WTC11 (cell line): ENCODE measurements around the gene PRKAG2. TPM values are rescaled to one million over a fixed set of nuclear protein-coding genes. Genes with fewer than 3 reads are reported as not detected.

ENCODE experiments used
- ATAC-seq: fragments of 200-7000 bp; cut with Tn5 transposase; 2 replicates; pipeline ENCODE4 v1.10.0; 2021; ENCODE audit warnings: mild to moderate bottlenecking, moderate library complexity
- CTCF ChIA-PET: fragments of 300-600 bp; sonication (Branson Sonifier 250); formaldehyde crosslinking; loops from one replicate; lab custom pipeline; 2021; ENCODE audit warnings: antibody characterized with exemption; lab: Charles Lee
- POLR2A ChIA-PET: fragments of 350-600 bp; sonication (Branson Sonifier 250); formaldehyde crosslinking; loops from one replicate; lab custom pipeline; 2021; ENCODE audit warnings: antibody characterized with exemption; lab: Charles Lee
- DNase-seq: peaks from one replicate; pipeline ENCODE4 v3.0.0; 2021; ENCODE audit warnings: low spot score
- H3K27ac Mint-ChIP-seq: 2 replicates; pipeline ENCODE4 v1.8.0; 2021; ENCODE audit warnings: mixed read lengths
- H3K27me3 Mint-ChIP-seq: 2 replicates; pipeline ENCODE4 v1.8.0; 2021; ENCODE audit warnings: low read depth, mild to moderate bottlenecking, moderate library complexity, mixed read lengths
- H3K36me3 Mint-ChIP-seq: 2 replicates; pipeline ENCODE4 v1.8.0; 2021; ENCODE audit warnings: mixed read lengths
- H3K4me1 Mint-ChIP-seq: 2 replicates; pipeline ENCODE4 v1.8.0; 2022; ENCODE audit warnings: mixed read lengths
- H3K4me3 Mint-ChIP-seq: 2 replicates; pipeline ENCODE4 v1.8.0; 2021; ENCODE audit warnings: mild to moderate bottlenecking, moderate library complexity, mixed read lengths
- H3K9me3 Mint-ChIP-seq: 2 replicates; pipeline ENCODE4 v1.8.0; 2021; ENCODE audit warnings: mixed read lengths
- FOXJ3 ChIP-seq: sonication (generic); formaldehyde crosslinking; IDR thresholded peaks from 2 replicates; pipeline ENCODE4 v1.9.0; 2021; ENCODE audit warnings: missing genetic modification reagents, mild to moderate bottlenecking, borderline replicate concordance
- FOXP1 ChIP-seq: sonication (generic); formaldehyde crosslinking; IDR thresholded peaks from 2 replicates; pipeline ENCODE4 v1.8.0; 2022; ENCODE audit warnings: missing genetic modification reagents, mild to moderate bottlenecking, moderate library complexity, borderline replicate concordance
- IRF2 ChIP-seq: sonication (generic); formaldehyde crosslinking; IDR thresholded peaks from 2 replicates; pipeline ENCODE4 v1.8.0; 2022; ENCODE audit warnings: low read depth, missing genetic modification reagents, borderline replicate concordance
- JAZF1 ChIP-seq: fragments of 250-450 bp; sonication (Bioruptor Pico); IDR thresholded peaks from 2 replicates; pipeline ENCODE4 v1.9.0; 2021; ENCODE audit warnings: moderate library complexity, mild to moderate bottlenecking, inconsistent platforms
- MYBL2 ChIP-seq: sonication (generic); formaldehyde crosslinking; IDR thresholded peaks from 2 replicates; pipeline ENCODE4 v1.8.1; 2023; ENCODE audit warnings: mild to moderate bottlenecking, moderate library complexity, missing genetic modification reagents
- RELA ChIP-seq: sonication (generic); formaldehyde crosslinking; IDR thresholded peaks from 2 replicates; pipeline ENCODE4 v1.8.1; 2022; ENCODE audit warnings: missing genetic modification reagents, mild to moderate bottlenecking, borderline replicate concordance
- SMAD3 ChIP-seq: sonication (generic); formaldehyde crosslinking; IDR thresholded peaks from 2 replicates; pipeline ENCODE4 v1.8.0; 2022; ENCODE audit warnings: missing genetic modification reagents, mild to moderate bottlenecking, borderline replicate concordance
- ZNF416 ChIP-seq: fragments of 250-450 bp; sonication (Bioruptor Pico); IDR thresholded peaks from 2 replicates; pipeline ENCODE4 v1.9.0; 2021; ENCODE audit warnings: mild to moderate bottlenecking, inconsistent platforms
- total RNA-seq: library from RNA; stranded (reverse); gene quantifications from 3 replicates; pipeline ENCODE4 v1.2.3, GENCODE V29; 2021
- TF ChIP-seq, protein P1 (sequence below): sonication (generic); formaldehyde crosslinking; IDR thresholded peaks from 2 replicates; pipeline ENCODE4 v1.8.1; 2023; ENCODE audit warnings: mild to moderate bottlenecking, missing genetic modification reagents, borderline replicate concordance
- TF ChIP-seq, protein P2 (sequence below): sonication (generic); formaldehyde crosslinking; IDR thresholded peaks from 2 replicates; pipeline ENCODE4 v1.8.1; 2022; ENCODE audit warnings: low read depth, mild to moderate bottlenecking, moderate library complexity, missing genetic modification reagents, borderline replicate concordance
- TF ChIP-seq, protein P3 (sequence below): sonication (generic); formaldehyde crosslinking; IDR thresholded peaks from 2 replicates; pipeline ENCODE4 v1.8.0; 2022; ENCODE audit warnings: mild to moderate bottlenecking, missing genetic modification reagents
- TF ChIP-seq, protein P4 (sequence below): sonication (generic); formaldehyde crosslinking; conservative IDR thresholded peaks from 2 replicates; pipeline ENCODE4 v1.8.1; 2023; ENCODE audit warnings: mild to moderate bottlenecking, low read depth, missing genetic modification reagents, moderate library complexity

Gene PRKAG2
- total RNA-seq, 1 experiment from 2014 or later, result 20.3 TPM

DNA sequence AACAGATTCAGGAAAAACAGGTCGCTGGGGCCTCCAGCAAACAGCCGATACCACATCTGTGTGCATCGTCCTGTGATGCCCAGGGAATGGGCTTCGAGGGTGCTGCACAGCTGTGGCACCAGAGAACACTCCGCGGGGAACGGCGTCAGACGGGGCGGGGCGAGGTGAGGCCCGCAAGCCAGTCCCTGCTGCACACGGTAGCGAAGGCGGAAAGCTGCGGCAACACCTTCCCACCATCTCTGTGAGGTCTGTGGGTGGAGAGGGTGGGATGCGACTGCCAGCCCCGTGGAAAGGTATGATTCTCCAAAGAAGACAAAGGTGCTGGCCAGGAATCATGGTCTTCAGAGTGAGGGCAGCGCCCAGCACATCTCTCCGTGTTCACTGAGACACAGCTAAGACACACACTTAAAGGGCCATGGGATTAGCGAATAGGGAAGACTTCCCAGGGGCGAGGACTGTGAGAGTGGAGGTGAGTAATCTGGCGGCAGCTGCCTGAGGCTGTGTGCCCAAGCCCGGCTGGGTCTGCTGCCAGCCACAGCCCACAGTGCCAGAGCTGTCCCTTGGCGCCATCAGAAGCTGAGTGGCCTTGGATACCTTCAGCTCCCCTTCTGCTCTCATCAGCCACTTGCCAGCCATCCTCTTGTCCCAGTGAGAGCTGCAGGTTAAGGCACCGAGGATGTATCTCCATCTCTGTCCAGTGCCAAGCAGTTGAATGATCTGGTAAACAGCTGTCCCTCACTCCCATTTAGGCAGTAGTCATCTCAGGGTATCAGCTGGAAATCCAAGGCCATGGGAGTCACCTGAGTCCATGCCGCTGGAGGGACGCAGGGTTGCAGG lies 17.6 kb downstream of the PRKAG2 start (continued):
- no peak for TF ChIP-seq ZNF416 (CRISPR knock-in tag)
- TF ChIP-seq, protein P1, sequence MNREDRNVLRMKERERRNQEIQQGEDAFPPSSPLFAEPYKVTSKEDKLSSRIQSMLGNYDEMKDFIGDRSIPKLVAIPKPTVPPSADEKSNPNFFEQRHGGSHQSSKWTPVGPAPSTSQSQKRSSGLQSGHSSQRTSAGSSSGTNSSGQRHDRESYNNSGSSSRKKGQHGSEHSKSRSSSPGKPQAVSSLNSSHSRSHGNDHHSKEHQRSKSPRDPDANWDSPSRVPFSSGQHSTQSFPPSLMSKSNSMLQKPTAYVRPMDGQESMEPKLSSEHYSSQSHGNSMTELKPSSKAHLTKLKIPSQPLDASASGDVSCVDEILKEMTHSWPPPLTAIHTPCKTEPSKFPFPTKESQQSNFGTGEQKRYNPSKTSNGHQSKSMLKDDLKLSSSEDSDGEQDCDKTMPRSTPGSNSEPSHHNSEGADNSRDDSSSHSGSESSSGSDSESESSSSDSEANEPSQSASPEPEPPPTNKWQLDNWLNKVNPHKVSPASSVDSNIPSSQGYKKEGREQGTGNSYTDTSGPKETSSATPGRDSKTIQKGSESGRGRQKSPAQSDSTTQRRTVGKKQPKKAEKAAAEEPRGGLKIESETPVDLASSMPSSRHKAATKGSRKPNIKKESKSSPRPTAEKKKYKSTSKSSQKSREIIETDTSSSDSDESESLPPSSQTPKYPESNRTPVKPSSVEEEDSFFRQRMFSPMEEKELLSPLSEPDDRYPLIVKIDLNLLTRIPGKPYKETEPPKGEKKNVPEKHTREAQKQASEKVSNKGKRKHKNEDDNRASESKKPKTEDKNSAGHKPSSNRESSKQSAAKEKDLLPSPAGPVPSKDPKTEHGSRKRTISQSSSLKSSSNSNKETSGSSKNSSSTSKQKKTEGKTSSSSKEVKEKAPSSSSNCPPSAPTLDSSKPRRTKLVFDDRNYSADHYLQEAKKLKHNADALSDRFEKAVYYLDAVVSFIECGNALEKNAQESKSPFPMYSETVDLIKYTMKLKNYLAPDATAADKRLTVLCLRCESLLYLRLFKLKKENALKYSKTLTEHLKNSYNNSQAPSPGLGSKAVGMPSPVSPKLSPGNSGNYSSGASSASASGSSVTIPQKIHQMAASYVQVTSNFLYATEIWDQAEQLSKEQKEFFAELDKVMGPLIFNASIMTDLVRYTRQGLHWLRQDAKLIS (CRISPR knock-in tag), result no peak
- TF ChIP-seq MYBL2 (CRISPR knock-in tag), result no peak
- TF ChIP-seq, all 79 proteins: peak for 0

DNA sequence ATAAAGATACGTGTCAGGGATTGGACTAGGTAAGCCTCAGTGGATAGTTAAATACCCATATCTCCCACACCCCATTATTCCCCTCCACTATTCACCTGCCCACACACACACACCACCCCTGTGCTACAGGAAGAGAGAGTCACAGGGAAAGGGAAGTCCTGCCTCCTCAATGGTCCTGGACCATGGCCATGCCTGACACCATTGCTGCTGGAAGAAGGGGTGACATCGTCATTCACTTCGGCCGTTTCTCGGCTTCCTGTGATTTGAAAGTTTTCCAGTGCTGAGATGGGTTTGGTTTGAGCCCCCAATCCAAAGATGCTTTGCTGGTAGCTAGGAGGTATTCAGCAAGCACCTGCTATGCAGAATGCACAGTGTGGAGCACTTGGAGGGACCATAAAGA lies 18.5 kb downstream of the PRKAG2 start:
- Mint-ChIP-seq H3K27ac (no peak overlapping the region), H3K27me3 (no peaks in the 10 kb centered on the region), H3K4me1 (peaks cover 3% of the 10 kb centered on the region; the same call in 1 of the 2 replicates), H3K9me3 (no peaks in the 10 kb centered on the region), H3K36me3 (no peaks in the 10 kb centered on the region), H3K4me3 (no peak overlapping the region)
- no peak for TF ChIP-seq FOXP1
- TF ChIP-seq IRF2 (CRISPR knock-in tag), result no peak
- TF ChIP-seq, protein P2, sequence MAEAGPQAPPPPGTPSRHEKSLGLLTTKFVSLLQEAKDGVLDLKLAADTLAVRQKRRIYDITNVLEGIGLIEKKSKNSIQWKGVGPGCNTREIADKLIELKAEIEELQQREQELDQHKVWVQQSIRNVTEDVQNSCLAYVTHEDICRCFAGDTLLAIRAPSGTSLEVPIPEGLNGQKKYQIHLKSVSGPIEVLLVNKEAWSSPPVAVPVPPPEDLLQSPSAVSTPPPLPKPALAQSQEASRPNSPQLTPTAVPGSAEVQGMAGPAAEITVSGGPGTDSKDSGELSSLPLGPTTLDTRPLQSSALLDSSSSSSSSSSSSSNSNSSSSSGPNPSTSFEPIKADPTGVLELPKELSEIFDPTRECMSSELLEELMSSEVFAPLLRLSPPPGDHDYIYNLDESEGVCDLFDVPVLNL (CRISPR knock-in tag), result no peak
- TF ChIP-seq FOXJ3 (CRISPR knock-in tag), result no peak
- TF ChIP-seq, protein P3, sequence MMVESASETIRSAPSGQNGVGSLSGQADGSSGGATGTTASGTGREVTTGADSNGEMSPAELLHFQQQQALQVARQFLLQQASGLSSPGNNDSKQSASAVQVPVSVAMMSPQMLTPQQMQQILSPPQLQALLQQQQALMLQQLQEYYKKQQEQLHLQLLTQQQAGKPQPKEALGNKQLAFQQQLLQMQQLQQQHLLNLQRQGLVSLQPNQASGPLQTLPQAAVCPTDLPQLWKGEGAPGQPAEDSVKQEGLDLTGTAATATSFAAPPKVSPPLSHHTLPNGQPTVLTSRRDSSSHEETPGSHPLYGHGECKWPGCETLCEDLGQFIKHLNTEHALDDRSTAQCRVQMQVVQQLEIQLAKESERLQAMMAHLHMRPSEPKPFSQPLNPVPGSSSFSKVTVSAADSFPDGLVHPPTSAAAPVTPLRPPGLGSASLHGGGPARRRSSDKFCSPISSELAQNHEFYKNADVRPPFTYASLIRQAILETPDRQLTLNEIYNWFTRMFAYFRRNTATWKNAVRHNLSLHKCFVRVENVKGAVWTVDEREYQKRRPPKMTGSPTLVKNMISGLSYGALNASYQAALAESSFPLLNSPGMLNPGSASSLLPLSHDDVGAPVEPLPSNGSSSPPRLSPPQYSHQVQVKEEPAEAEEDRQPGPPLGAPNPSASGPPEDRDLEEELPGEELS (CRISPR knock-in tag), result no peak
- TF ChIP-seq JAZF1 (CRISPR knock-in tag), result no peak
- TF ChIP-seq RELA (CRISPR knock-in tag), result no peak
- TF ChIP-seq, protein P4, sequence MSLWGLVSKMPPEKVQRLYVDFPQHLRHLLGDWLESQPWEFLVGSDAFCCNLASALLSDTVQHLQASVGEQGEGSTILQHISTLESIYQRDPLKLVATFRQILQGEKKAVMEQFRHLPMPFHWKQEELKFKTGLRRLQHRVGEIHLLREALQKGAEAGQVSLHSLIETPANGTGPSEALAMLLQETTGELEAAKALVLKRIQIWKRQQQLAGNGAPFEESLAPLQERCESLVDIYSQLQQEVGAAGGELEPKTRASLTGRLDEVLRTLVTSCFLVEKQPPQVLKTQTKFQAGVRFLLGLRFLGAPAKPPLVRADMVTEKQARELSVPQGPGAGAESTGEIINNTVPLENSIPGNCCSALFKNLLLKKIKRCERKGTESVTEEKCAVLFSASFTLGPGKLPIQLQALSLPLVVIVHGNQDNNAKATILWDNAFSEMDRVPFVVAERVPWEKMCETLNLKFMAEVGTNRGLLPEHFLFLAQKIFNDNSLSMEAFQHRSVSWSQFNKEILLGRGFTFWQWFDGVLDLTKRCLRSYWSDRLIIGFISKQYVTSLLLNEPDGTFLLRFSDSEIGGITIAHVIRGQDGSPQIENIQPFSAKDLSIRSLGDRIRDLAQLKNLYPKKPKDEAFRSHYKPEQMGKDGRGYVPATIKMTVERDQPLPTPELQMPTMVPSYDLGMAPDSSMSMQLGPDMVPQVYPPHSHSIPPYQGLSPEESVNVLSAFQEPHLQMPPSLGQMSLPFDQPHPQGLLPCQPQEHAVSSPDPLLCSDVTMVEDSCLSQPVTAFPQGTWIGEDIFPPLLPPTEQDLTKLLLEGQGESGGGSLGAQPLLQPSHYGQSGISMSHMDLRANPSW (CRISPR knock-in tag), result no peak
- TF ChIP-seq SMAD3 (CRISPR knock-in tag), result no peak
- POLR2A ChIA-PET, result interaction anchor here (0.5 kb wide), 1 partner anchor 707 kb away, joined by 3 read pairs; no protein-coding TSS in a partner anchor
- DNase-seq, result no peak
- no peak for ATAC-seq
- CTCF ChIA-PET, result interaction anchor here (1.0 kb wide), 1 partner anchor 44 kb away, joined by 3 read pairs; no protein-coding TSS in a partner anchor
